ENCODE results near the gene SCAI.

GRCh38 chr9:124983698-124984097 is 159.6 kb downstream of the SCAI start:
- no peak for TF ChIP-seq CTCF (IDR thresholded peaks at IDR 0.05)
- no peak for TF ChIP-seq POLR2AphosphoS5 (IDR thresholded peaks at IDR 0.05; ENCODE audit: low read depth, low read length)
- no peak for TF ChIP-seq REST (IDR thresholded peaks at IDR 0.05; ENCODE audit: insufficient read depth in 1 of 2, low read depth in 2 of 2, low read length in 1 of 2)
- no peak for TF ChIP-seq TCF7L2 (IDR thresholded peaks at IDR 0.05; ENCODE audit: low read depth, low read length)

Measured in Panc1 (cell line).